Activated CD4-positive, alpha-beta T cell treated with anti-CD3 and anti-CD28 coated beads, Interleukin-2, amount 10 ng/mL, durations not matched to agents 24 days and 14 days (primary cell): ENCODE measurements around the gene CYP2W1. TPM values are rescaled to one million over a fixed set of nuclear protein-coding genes. Genes with fewer than 3 reads are reported as not detected.
A peak's percentile ranks its signal among the peaks of the same experiment; 100 is the strongest.

Experiments used
- DNase-seq: peaks from one replicate; pipeline ENCODE4 v3.0.0; 2022
- H3K27ac Mint-ChIP-seq: one replicate; pipeline ENCODE4 v1.8.0; 2022; ENCODE audit warnings: mild to moderate bottlenecking, mixed read lengths
- H3K27me3 Mint-ChIP-seq: one replicate; pipeline ENCODE4 v1.8.0; 2022; ENCODE audit warnings: mixed read lengths
- H3K36me3 Mint-ChIP-seq: one replicate; pipeline ENCODE4 v1.8.0; 2022; ENCODE audit warnings: low read depth, mild to moderate bottlenecking, mixed read lengths
- H3K4me1 Mint-ChIP-seq: one replicate; pipeline ENCODE4 v1.8.0; 2021; ENCODE audit warnings: mixed read lengths
- H3K4me3 Mint-ChIP-seq: one replicate; pipeline ENCODE4 v1.8.0; 2022; ENCODE audit warnings: mild to moderate bottlenecking, moderate library complexity, mixed read lengths
- H3K9me3 Mint-ChIP-seq: one replicate; pipeline ENCODE4 v1.8.0; 2021; ENCODE audit warnings: mixed read lengths
- intact Hi-C: fragments of 100-400 bp; cut with micrococcal nuclease; formaldehyde crosslinking; loops from one replicate; pipeline ENCODE4 v1.15.1; 2023
- total RNA-seq: library from RNA; stranded (reverse); gene quantifications from 2 replicates; pipeline ENCODE4 v1.2.3, GENCODE V29; 2022

The CYP2W1 gene
- total RNA-seq, 1 donor from 2014 or later = not detected

DNA sequence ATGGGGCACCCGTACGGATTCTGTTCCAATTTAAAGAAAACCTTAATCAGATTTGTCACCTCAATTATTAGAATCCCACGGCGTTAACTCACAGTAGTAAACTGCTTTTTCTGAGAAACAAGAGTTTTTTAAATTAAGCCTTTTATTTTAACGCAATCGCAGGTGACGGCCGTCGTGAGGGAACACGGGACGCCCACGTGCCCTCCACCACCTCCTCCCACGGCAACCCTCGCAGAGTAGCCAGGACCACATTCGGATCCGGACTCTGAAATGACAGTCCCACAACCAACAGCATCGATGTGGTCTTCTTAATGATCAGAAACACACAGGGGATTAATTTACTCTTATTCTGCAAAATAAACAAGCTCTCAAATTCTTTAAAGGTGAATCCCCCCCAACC lies 39.4 kb downstream of the CYP2W1 start:
- Mint-ChIP-seq H3K4me1 (peaks cover 8% of the 10 kb centered on the region), H3K27me3 (no peaks in the 10 kb centered on the region), H3K36me3 (peaks cover 21% of the 10 kb centered on the region), H3K9me3 (no peaks in the 10 kb centered on the region), H3K27ac (no peak overlapping the region), H3K4me3 (no peak overlapping the region)
- DNase-seq = no peak
- intact Hi-C loops = no loop called here

DNA sequence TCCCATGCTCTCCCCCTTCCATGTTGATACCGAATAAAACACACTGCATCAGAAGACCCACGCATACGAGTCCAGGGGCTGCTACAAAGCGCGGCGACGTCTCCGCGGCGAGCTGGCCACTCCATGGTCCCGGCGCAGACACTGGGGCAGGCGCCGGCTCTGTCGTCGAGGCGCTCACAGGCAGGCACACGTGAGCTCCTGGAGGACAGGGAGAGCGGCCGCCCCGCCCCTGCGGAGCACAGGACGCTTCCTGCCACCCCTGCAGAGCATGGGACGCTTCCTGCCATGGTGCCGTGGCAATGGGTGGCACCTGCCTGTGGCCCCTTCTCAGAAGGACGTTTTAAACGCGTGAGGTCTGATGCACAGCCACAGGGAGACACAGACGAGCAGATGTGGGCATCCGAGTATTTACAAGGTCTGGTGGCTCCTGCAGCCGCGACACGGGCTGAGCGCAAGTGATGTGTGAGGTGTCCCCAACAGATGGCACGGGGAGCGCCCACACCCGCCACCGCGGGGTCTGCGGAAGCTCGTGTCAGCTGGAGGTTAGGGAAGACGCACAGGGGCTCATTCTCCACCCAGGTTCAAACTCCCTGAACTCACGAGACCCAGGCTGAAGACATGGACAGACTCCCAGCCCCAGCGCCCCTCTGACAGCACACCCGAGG lies 40.0 kb downstream of the CYP2W1 start:
- Mint-ChIP-seq H3K4me1 (peaks cover 7% of the 10 kb centered on the region), H3K4me3 (no peak overlapping the region)
- intact Hi-C loops = no loop called here

DNA sequence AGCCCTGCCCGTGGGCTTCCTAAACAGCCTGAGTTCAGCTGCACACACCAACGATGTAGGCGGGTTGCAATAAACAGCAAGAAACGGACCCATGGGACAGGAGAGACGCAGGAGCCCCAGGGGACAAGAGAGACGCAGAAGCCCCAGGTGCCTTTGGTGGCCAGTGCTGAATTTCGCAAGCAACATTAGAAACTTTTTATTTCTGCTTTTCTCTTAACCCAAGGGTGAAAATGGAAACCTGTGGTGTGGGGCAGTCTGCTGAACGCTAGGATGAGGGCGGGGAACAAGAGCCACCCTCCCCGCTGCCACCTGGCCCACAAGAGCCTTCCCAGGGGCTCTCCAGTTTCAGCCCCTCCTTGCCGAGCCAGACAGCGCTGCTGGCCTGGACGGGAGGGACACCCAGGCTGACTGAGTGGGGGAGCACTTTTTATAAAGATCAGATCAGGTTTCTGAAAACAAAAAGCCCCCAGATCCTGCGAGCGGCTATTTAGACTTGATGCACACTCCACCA lies 41.4 kb downstream of the CYP2W1 start:
- no peaks in the 10 kb centered on the region for H3K27me3 Mint-ChIP-seq
- intact Hi-C loops = no loop called here
- DNase-seq = no peak
- H3K4me3 Mint-ChIP-seq = no peak overlapping the region
- H3K27ac Mint-ChIP-seq = no peak overlapping the region
- H3K9me3 Mint-ChIP-seq = no peaks in the 10 kb centered on the region
- H3K36me3 Mint-ChIP-seq = peaks cover 19% of the 10 kb centered on the region
- peaks cover 9% of the 10 kb centered on the region for H3K4me1 Mint-ChIP-seq

More for the DNA sequence above, 40.0 kb downstream of the CYP2W1 start:
- no peak overlapping the region for H3K27ac Mint-ChIP-seq
- no peaks in the 10 kb centered on the region for H3K27me3 Mint-ChIP-seq
- no peak for DNase-seq
- no peaks in the 10 kb centered on the region for H3K9me3 Mint-ChIP-seq
- peaks cover 20% of the 10 kb centered on the region for H3K36me3 Mint-ChIP-seq

DNA sequence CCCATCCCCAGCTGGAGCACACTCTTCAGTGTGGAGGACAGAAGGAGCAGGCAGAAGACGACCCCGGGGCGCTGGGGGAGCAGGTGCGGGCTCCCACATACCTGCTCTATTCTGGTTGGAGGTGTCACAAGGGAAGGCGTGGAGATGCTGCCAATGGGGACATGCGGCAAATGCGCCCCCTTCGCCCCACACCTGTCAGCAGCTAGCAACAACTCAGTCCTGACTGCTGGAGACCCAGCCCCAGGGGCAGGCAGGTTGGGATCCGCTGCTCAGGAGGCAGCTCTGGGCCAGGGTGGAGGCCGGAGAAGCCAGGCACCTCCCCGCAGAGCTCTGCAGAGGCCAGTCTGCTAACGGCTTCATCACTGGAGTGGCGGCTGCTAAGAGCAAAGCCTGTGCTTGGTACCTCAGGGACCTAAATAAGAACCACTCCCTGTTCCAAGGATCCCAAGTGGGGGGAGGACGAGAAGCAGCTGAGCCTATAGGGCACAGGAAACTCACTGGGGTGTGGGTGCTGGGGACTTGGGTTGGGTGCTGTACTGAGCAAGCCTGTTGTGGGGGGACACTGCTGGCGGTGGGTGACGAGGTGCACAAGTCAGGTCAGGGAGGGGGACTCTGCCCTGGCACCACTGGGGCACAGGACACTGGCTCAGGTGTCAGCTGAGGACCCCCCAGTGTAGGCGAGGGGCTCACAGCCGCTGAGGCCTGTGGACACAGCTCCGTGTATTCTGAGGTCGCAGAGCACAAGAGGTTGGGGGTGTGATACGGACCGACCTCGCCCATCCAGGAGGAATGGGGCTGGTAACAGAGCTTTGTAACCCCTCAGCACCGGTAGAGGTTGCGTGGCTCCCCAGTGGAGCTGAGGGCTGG lies 42.1 kb downstream of the CYP2W1 start:
- H3K27me3 Mint-ChIP-seq = no peaks in the 10 kb centered on the region
- intact Hi-C loops = no loop called here
- no peak overlapping the region for H3K27ac Mint-ChIP-seq
- H3K9me3 Mint-ChIP-seq = no peaks in the 10 kb centered on the region
- H3K4me3 Mint-ChIP-seq = no peak overlapping the region
- H3K36me3 Mint-ChIP-seq = peaks cover 19% of the 10 kb centered on the region
- H3K4me1 Mint-ChIP-seq = peaks cover 13% of the 10 kb centered on the region
- no peak for DNase-seq

DNA sequence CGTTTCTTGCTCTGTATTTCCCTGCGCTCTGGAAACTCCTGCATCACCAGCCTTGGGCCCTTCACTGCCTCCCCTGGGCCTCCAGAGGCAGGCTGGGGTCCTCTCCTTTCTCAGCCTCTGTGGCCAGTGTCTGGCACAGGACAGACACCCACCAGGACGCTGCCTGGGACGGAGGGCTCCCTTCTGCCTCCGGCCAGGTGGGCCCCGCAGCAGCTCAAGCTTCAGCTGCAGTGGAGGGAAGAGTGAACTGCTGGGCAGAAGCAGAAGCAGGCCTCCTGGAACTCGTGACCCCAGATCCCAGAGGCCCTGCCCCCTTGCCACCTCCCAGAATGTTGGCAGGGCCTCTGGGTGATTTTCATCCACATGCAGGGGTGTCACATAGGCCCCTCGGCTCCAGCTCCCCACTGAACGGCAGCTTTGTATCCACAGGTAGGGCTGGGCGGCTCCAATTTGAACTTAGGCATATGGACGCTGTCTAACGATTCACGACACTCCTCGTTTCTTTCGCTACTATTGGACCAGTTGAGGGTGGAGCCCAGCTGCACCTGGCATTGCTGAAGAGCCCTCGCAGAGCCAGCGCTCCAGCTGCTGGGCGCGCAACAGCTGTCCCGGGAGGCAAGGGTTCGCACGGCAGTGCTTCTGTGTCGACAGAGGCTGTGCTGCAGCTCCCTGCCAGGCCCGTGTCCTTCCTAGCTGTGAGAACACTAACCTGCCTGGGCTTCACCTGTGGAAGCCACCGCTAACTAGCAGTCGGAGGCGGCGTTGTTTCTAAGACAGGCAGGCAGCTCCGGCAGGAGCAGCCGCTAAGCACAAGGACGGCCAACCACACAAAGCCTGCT lies 43.0 kb downstream of the CYP2W1 start:
- H3K9me3 Mint-ChIP-seq = no peaks in the 10 kb centered on the region
- no peak for DNase-seq
- H3K4me3 Mint-ChIP-seq = no peak overlapping the region
- no peak overlapping the region for H3K27ac Mint-ChIP-seq
- peaks cover 14% of the 10 kb centered on the region for H3K4me1 Mint-ChIP-seq
- no peaks in the 10 kb centered on the region for H3K27me3 Mint-ChIP-seq
- intact Hi-C loops = no loop called here
- H3K36me3 Mint-ChIP-seq = peaks cover 19% of the 10 kb centered on the region

DNA sequence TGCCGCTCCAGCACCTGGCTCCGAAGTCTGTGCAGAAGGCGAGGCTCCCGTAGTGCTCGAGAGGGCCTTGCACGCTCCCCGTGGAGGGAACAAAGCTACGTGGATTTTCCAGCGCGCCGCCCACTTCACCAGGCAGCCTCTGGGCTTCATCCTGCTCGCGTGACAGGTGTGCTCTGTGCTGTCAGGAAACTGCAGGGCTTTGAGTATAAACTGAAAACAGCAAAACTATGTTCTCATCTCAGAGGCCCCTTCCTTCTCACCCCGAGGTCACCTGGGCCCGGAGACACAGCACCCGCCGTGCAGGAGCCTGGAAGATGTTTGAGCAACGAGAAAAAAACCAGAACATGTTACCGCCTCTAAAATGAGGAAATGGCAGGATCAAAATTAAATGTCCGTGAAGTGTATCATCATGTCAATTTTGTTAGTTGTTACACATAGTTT lies 43.8 kb downstream of the CYP2W1 start:
- Mint-ChIP-seq H3K27ac (no peak overlapping the region), H3K9me3 (no peaks in the 10 kb centered on the region), H3K36me3 (peaks cover 13% of the 10 kb centered on the region), H3K4me3 (peak overlapping the region; percentile 62), H3K27me3 (no peaks in the 10 kb centered on the region), H3K4me1 (peaks cover 14% of the 10 kb centered on the region)
- intact Hi-C loops = no loop called here
- no peak for DNase-seq

DNA sequence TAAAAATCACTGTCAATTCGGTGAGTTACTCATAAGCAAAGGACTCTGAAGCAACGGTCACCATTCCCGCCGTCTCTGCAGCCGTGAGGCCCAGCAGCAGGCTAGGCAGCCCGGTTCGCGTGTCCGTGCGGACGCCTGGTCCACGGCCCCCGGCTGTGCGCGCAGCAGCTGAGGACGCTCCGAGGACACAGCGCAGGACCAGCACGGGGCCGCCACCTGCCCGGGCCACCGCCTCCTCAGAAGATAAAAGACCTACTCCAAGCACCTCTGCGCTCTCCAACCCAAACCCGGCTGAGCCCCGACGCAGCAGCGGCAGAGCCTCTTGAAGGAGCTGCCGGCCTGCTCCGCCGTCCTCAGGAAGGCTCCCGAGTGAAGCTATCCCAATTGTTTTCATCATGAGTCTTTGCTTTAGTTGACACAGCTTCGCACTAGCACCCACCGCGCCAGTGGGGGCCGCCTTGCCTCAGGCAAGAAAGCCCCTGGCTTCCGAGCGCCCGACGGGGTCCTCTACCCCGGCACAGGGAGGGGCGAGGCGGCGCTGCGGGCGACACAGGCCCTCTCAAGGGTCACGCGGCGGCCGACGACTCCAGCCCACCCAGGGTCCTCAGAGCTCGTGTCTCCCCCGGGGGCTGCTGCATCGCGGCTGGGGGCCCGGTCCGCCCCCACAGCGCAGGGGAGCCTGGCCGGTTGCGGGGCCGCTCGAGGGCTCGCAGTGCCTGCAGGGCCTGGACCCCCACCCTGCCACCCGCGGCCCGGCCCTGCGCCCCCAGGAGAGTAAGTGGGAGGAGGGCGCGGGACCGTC lies 44.5 kb downstream of the CYP2W1 start:
- no peak for DNase-seq
- peak overlapping the region; percentile 77 for H3K4me3 Mint-ChIP-seq
- H3K27me3 Mint-ChIP-seq = no peaks in the 10 kb centered on the region
- H3K36me3 Mint-ChIP-seq = peaks cover 9% of the 10 kb centered on the region
- peaks cover 14% of the 10 kb centered on the region for H3K4me1 Mint-ChIP-seq
- no peaks in the 10 kb centered on the region for H3K9me3 Mint-ChIP-seq
- intact Hi-C loops = loop anchor here (2.0 kb wide), 1 partner anchor 37 kb away; no protein-coding TSS in a partner anchor
- H3K27ac Mint-ChIP-seq = peak overlapping the region; percentile 25

DNA sequence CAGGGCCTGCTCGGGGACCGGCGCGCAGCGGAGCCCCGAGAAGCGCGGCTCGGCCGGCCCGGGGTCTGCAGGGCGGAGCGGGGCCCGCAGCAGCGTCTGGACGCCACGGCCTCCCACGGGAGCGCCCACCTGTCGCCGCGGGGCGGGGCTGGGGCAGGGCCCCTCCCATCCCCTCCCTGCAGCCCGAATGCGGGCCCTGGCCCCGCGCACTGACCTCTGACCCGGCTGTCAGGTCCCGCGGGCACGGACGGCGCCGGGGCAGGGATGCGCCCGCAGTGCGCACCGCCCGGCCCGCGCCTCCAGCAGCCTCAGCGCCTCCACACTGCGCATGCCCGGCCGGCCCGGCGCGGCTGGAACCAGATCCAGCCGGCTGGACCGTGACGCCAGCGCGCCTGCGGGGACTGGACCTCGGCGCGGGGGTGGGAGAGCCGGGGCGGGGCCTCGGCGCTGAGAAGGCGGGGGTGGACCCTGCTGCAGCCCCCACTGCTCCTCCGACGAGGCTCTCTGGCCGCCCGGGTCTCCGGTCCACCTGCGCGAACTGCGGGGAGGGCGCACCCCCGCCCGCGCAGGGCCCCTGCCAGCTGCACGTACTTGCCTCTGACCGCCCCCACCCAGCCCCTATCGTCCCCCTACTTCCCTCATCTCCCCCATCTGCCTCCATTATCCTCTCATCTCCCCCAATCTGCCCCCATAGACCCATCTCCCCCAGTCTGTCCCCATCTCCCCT lies 45.2 kb downstream of the CYP2W1 start:
- H3K9me3 Mint-ChIP-seq = no peaks in the 10 kb centered on the region
- intact Hi-C loops = loop anchor here (2.0 kb wide), 1 partner anchor 37 kb away; no protein-coding TSS in a partner anchor
- H3K27ac Mint-ChIP-seq = peak overlapping the region; percentile 88
- DNase-seq = peak; percentile 96
- peaks cover 6% of the 10 kb centered on the region for H3K36me3 Mint-ChIP-seq
- no peaks in the 10 kb centered on the region for H3K27me3 Mint-ChIP-seq
- peaks cover 17% of the 10 kb centered on the region for H3K4me1 Mint-ChIP-seq
- H3K4me3 Mint-ChIP-seq = peak overlapping the region; percentile 77

DNA sequence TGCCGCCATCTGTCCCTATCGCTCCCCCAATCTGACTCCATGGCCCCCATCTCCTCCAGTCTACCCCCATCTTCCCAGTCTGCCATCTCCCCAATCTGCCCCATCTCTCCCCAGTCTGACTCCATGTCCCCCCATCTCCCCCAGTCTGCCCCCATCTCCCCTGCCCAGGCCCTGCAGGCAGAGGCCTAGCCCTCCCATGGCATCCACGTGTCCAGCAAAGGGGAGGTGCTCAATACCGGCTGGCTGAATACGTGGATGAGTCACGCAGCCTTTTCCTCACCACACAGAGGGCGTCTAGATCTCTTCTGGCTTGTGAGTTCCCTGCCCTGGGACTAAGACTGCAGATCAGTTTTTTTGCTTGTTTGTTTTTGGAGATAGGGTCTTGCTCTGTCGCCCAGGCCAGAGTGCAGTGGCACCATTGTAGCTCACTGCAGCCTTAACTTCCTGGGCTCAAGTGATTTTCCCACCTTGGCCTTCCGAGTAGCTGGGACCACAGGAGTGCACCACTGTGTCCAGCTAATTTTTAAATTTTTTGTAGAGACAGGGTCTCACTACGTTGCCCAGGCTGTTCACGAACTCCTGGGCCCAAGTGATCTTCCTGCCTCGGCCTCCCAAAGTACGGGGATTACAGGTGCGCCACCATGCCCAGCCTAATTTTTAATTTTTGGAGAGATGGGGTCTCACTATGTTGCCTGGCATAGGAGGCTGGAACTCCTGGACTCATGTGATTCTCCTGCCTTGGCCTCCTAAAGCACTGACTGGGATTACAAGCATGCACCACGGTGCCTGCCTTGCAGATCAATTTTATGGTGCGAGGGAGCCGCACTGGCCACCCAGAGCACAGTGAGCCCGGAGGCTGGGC lies 46.0 kb downstream of the CYP2W1 start:
- no peaks in the 10 kb centered on the region for H3K27me3 Mint-ChIP-seq
- H3K36me3 Mint-ChIP-seq = peaks cover 4% of the 10 kb centered on the region
- no peaks in the 10 kb centered on the region for H3K9me3 Mint-ChIP-seq
- DNase-seq = peak; percentile 88
- peak overlapping the region; percentile 77 for H3K4me3 Mint-ChIP-seq
- peak overlapping the region; percentile 88 for H3K27ac Mint-ChIP-seq
- intact Hi-C loops = loop anchor here (1.0 to 2.0 kb wide), 3 partner anchors 16 to 54 kb away; partner anchors contain the start of gene COX19
- peaks cover 24% of the 10 kb centered on the region for H3K4me1 Mint-ChIP-seq

DNA sequence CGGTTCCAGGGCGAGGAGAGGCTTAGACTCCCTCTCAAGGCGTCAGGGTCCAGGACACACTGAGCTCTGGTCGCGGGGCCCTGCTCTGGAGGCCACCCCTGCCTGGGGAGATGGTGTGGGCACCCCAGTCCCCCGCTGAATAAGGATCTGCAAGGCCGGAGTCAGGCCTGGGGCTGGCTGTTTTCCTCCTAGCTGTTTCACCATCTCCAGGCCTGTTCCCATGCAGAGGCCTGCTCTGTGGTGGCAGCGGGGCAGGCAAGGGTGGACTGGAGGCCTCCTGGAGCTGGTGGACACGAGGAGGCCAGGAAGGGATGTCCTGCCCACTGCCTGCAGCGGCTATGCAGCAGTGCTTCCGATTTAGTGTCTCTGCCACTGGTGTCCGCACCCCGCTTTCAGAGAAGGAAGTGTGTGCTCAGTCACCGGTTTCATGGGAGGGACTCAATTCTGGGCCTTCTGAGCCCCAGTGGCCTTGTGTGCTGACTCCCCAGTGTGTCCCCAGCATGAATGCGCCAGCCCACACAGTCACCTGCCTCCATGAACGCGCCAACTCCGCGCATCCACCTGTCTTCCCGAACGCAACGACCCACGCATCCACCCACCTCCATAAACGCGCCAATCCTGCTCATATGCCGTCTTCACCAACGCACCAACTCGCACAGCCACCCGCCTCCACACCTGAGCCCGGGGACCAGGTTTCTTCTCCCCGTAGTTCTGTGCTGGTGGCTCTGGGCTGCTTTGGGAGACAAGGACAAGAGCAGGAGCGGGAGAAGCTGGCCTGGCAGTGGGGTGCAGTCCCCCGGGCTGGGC lies 46.9 kb downstream of the CYP2W1 start:
- peak overlapping the region; percentile 77 for H3K4me3 Mint-ChIP-seq
- H3K4me1 Mint-ChIP-seq = peaks cover 28% of the 10 kb centered on the region
- H3K27ac Mint-ChIP-seq = peak overlapping the region; percentile 36
- DNase-seq = no peak
- peaks cover 4% of the 10 kb centered on the region for H3K36me3 Mint-ChIP-seq
- H3K27me3 Mint-ChIP-seq = no peaks in the 10 kb centered on the region
- no peaks in the 10 kb centered on the region for H3K9me3 Mint-ChIP-seq
- intact Hi-C loops = loop anchor here (1.0 to 2.0 kb wide), 3 partner anchors 15 to 55 kb away; partner anchors contain the start of gene COX19

DNA sequence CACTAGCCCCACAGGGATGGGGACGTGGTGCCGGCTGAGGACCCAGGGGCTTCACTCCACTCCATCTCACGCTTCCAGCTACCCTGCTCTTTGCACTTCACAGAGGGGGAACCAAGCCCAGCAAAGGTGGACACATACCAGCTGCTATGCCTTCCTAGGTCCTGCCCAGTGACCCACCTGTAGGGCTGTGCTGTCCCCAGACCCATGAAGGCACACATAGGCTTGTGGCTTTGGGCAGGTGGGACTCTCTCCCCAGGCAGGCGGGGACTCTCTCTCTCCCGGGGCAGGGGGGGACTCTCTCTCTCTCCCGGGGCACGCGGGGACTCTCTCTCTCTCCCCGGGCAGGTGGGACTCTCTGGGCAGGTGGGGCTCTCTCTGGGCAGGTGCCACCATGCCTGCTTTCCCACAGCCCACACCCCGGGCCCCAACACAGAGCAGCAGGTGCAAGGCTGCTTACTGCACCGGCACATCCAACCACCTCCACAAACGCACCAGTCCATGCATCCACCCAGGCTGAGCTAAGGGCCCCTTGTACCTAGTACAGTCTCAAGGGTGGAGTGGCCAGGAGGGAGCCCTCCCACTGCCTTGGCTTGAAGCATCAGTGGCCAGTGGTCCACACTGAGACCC lies 47.6 kb downstream of the CYP2W1 start:
- Mint-ChIP-seq H3K27me3 (no peaks in the 10 kb centered on the region), H3K36me3 (peaks cover 4% of the 10 kb centered on the region), H3K4me3 (no peak overlapping the region), H3K9me3 (no peaks in the 10 kb centered on the region), H3K27ac (no peak overlapping the region), H3K4me1 (peaks cover 28% of the 10 kb centered on the region)
- intact Hi-C loops = no loop called here
- DNase-seq = no peak
